Transverse colon (tissue), 4 donors: ENCODE measurements around the gene TWIST2. TPM values are rescaled to one million over a fixed set of nuclear protein-coding genes. Genes with fewer than 3 reads are reported as not detected.

Experiments
- DNase-seq: peaks from one replicate; pipeline ENCODE4 v3.0.0-alpha.2; 2019
- H3K27ac ChIP-seq, 4 donors: fragments of 200-600 bp; sonication (generic); 2 replicates each; pipeline ENCODE4 v1.5.1; 2016 to 2018; ENCODE audit warnings: inconsistent platforms in 4 of 4
- H3K27me3 ChIP-seq: fragments of 200-600 bp; sonication (generic); 2 replicates; pipeline ENCODE4 v1.5.1; 2017; ENCODE audit warnings: inconsistent platforms
- H3K36me3 ChIP-seq, 4 donors: fragments of 200-600 bp; sonication (generic); 2 replicates each; pipeline ENCODE4 v1.5.1; 2017 to 2019; ENCODE audit warnings: inconsistent platforms in 4 of 4
- H3K4me1 ChIP-seq, 4 donors: fragments of 200-600 bp; sonication (generic); 2 replicates each; pipeline ENCODE4 v1.5.1; 2017 to 2020; ENCODE audit warnings: inconsistent platforms in 4 of 4
- H3K4me3 ChIP-seq, 4 donors: fragments of 200-600 bp; sonication (generic); 1 replicate in 1 of 4; 2 replicates in 3 of 4; pipeline versions ENCODE4 v1.5.1 to v1.6.1; 2017 to 2019; ENCODE audit warnings: inconsistent platforms in 4 of 4
- H3K9me3 ChIP-seq, 2 donors: fragments of 200-600 bp; sonication (generic); 2 replicates each; pipeline ENCODE4 v1.5.1; 2017 to 2019; ENCODE audit warnings: inconsistent platforms in 2 of 2
- EP300 ChIP-seq: sonication (generic); formaldehyde crosslinking; IDR thresholded peaks from one replicate; pipeline ENCODE4 v1.6.1; 2017; ENCODE audit warnings: antibody characterized with exemption, low read depth
- POLR2A ChIP-seq: fragments of 450-650 bp; IDR thresholded peaks from one replicate; pipeline ENCODE4 v1.6.1; 2016; ENCODE audit warnings: antibody characterized with exemption, mild to moderate bottlenecking, moderate library complexity
- POLR2AphosphoS5 ChIP-seq, 3 donors: sonication (generic); formaldehyde crosslinking; IDR thresholded peaks; one replicate each; pipeline ENCODE4 v1.6.1; 2016; ENCODE audit warnings: antibody characterized with exemption in 3 of 3
- WGBS, 2 donors: methylation state at CpG; one replicate each; pipeline ENCODE4 v1.1.5; 2018; ENCODE audit warnings: low coverage in 1 of 2; 5-methylcytosine and 5-hydroxymethylcytosine counted together
- in situ Hi-C, 4 donors: fragments of 200-750 bp; cut with MboI; loops; one replicate each; pipeline versions ENCODE4 v1.15.0 to v1.15.1; 2017; ENCODE audit warnings: low sequenced_read_pairs in 3 of 4, low pct_ligation_motif_present in 1 of 4, low pct_unique_long_range_greater_than_20kb in 1 of 4
- intact Hi-C: fragments of 100-400 bp; cut with DNase I; formaldehyde crosslinking; loops from one replicate; pipeline ENCODE4 v1.15.1; 2023; ENCODE audit warnings: low total_unique reads
- total RNA-seq, 4 donors: library from RNA; depleted of rRNA; stranded (reverse); fragments of >200 nt; gene quantifications; one replicate each; pipeline ENCODE4 v1.1.0, GENCODE V29; 2016
- TF ChIP-seq, protein P1 (sequence below), 5 experiments: fragments of 200-600 bp in 3 of 5; fragments of 450-650 bp in 2 of 5; sonication (generic) in 3 of 5; IDR thresholded peaks; 1 replicate in 2 of 5; 2 replicates in 3 of 5; pipeline ENCODE4 v1.5.1; 2016 to 2017; ENCODE audit warnings: antibody characterized with exemption in 5 of 5, inconsistent platforms in 3 of 5, mild to moderate bottlenecking in 2 of 5, moderate library complexity in 1 of 5

Gene TWIST2
- total RNA-seq, 4 donors from 2014 or later = 6.7 to 59.1 (median 16.8) TPM

DNA sequence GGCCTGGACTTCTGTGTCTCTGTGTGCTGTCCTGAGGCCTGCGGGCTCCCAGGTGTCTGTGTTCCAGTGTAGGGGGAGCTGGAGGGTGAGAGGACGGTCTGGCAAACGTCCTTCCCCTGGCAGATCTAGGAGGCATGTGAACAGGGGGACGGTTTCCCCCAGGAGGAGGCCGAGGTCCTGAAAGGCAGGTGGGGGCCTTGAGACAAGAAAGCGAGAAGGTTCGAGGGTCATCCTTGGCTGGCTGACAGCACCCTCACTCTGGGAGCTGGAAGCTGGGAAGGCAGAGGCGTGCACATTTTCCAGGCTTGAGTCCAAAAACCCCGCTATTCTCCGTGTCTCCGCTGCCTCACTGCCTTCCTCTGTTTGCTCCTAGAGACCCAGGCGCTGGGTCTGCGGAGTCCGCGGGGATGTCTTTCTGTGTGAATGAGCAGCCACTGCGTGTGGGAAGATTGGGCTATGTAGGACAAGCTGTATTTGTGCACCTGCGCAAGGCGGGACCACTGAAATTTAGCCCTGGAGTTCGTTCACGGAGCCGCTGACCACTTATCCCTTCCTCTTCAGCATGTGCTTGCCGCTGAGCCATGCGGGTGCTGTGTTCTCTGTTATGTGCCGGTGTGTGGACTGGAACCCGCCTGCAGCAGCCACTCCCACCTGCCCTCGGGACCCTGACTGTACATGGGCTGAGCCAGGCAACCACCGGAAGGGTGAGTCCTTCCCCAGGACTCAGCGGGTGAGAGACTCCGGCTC lies 43.7 kb downstream of the TWIST2 start:
- no peak for TF ChIP-seq POLR2AphosphoS5 (IDR thresholded peaks at IDR 0.05)
- no peak for TF ChIP-seq EP300
- TF ChIP-seq, protein P1, sequence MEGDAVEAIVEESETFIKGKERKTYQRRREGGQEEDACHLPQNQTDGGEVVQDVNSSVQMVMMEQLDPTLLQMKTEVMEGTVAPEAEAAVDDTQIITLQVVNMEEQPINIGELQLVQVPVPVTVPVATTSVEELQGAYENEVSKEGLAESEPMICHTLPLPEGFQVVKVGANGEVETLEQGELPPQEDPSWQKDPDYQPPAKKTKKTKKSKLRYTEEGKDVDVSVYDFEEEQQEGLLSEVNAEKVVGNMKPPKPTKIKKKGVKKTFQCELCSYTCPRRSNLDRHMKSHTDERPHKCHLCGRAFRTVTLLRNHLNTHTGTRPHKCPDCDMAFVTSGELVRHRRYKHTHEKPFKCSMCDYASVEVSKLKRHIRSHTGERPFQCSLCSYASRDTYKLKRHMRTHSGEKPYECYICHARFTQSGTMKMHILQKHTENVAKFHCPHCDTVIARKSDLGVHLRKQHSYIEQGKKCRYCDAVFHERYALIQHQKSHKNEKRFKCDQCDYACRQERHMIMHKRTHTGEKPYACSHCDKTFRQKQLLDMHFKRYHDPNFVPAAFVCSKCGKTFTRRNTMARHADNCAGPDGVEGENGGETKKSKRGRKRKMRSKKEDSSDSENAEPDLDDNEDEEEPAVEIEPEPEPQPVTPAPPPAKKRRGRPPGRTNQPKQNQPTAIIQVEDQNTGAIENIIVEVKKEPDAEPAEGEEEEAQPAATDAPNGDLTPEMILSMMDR (IDR thresholded peaks at IDR 0.05) = no peak
- no peak for TF ChIP-seq POLR2A
- no peak overlapping the region for H3K4me3 ChIP-seq
- H3K9me3 ChIP-seq = no peaks in the 10 kb centered on the region
- H3K36me3 ChIP-seq = no peaks in the 10 kb centered on the region
- WGBS, 2 donors = 85% methylated on average over 28 of the region's 29 CpGs; no CpG with 5 or more reads in 1 of the 2 donors
- intact Hi-C loops (no loop called here), in situ Hi-C loops (no loop called here)
- DNase-seq = no peak
- H3K27me3 ChIP-seq = no peaks in the 10 kb centered on the region
- H3K27ac ChIP-seq = peak overlapping the region in 2 of 4 donors; percentile 19 to 51
- H3K4me1 ChIP-seq = peaks cover 11 to 42% (median 14%) of the 10 kb centered on the region in 4 donors

DNA sequence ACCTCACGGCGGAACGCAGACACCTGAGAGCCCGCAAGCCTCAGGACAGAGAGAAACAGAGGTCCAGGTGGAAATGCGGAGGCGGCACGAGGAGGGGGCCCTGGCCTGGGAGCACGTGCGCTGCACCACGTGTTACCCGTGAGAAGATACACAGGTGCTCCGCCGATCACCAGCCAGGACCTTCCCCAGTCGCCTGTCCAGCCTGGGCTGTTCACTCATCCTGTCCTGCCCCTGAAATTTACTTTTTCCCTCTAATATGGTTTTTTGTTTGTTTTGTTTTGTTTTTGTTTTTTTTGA lies 44.3 kb downstream of the TWIST2 start:
- no peak overlapping the region for H3K4me3 ChIP-seq
- H3K4me1 ChIP-seq = peaks cover 11 to 45% (median 14%) of the 10 kb centered on the region in 4 donors
- H3K27ac ChIP-seq = peak overlapping the region in 2 of 4 donors; percentile 19 to 51
- intact Hi-C loops = no loop called here
- WGBS, 2 donors = 93 to 94% methylated on average over 3 to 13 of the region's 14 CpGs
- no peaks in the 10 kb centered on the region for H3K9me3 ChIP-seq
- H3K27me3 ChIP-seq = no peaks in the 10 kb centered on the region
- DNase-seq = no peak
- in situ Hi-C loops = no loop called here
- TF ChIP-seq, protein P1 (IDR thresholded peaks at IDR 0.05) = no peak
- TF ChIP-seq POLR2A (no peak), EP300 (no peak), POLR2AphosphoS5 (IDR thresholded peaks at IDR 0.05) (no peak)
- H3K36me3 ChIP-seq = no peaks in the 10 kb centered on the region

DNA sequence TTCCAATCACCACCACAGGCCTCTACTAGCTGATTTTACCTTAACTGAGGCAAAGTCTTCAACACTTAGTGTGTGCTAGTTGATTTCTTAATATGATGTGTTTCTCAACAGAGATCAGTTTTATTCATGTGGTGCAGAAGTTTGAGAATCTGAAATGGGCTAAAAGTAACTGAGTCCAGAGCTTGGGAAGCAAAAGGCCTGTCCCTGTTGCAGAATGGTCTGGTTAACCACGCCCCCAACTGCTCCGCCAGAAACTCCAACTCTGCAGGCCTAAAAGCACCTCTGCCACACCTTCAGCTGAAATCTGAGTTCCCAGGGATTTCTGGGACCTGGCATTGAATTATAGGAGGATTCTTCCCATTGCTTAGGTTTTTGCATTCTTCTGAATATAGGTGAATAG lies 44.9 kb downstream of the TWIST2 start:
- 58% methylated on average over 2 of the region's 2 CpGs; no CpG with 5 or more reads in 1 of the 2 donors for WGBS, 2 donors
- no peaks in the 10 kb centered on the region for H3K36me3 ChIP-seq
- intact Hi-C loops = no loop called here

DNA sequence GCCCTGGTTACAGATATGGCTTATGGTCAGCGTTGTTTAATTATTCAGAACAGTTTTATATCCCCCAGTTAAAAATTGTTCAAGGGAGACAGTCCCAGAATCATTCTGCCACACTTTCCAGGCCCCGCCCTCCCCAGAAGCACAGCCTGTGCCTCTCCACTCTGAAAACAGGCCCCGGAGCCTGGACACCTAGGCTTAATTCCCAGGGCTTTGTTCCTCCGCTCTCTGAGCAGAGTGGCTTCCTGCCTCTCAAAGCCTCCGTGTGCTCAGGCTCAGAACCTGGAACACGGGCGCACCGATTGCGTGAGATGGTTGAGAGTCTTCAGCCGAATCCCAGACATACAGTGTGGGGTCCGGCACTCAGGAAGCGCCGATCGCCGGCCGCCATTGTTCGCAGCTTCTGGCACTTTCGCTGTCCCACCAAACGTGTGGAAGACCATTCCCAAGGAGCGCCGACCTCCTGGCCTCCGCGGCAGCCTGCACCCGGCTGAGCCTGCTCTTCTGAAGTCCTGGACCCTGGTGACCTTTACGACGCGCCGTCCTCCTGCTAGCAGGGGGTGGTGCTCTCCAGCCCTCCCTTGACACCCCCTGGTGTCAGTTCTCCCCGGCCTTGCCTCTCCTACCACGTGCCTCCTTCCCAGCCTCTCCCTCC lies 45.6 kb downstream of the TWIST2 start:
- H3K36me3 ChIP-seq = no peaks in the 10 kb centered on the region
- no peak for DNase-seq
- peaks cover 11 to 53% (median 14%) of the 10 kb centered on the region in 4 donors for H3K4me1 ChIP-seq
- WGBS, 2 donors = 40 to 88% methylated on average over 1 to 30 of the region's 30 CpGs
- no peak for TF ChIP-seq POLR2AphosphoS5 (IDR thresholded peaks at IDR 0.05)
- TF ChIP-seq, protein P1 (IDR thresholded peaks at IDR 0.05) = no peak
- TF ChIP-seq POLR2A = no peak
- no peak for TF ChIP-seq EP300
- peak overlapping the region in 3 of 4 donors; percentile 15 to 69 (median 66) for H3K27ac ChIP-seq
- no peaks in the 10 kb centered on the region for H3K9me3 ChIP-seq
- intact Hi-C loops = no loop called here
- no peak overlapping the region for H3K4me3 ChIP-seq
- no peaks in the 10 kb centered on the region for H3K27me3 ChIP-seq
- in situ Hi-C loops = no loop called here

More for the DNA sequence above, 44.9 kb downstream of the TWIST2 start:
- TF ChIP-seq, protein P1 (IDR thresholded peaks at IDR 0.05) = no peak
- TF ChIP-seq POLR2AphosphoS5 (IDR thresholded peaks at IDR 0.05) = no peak
- no peak for TF ChIP-seq EP300
- no peak for TF ChIP-seq POLR2A
- H3K27ac ChIP-seq = peak overlapping the region in 2 of 4 donors; percentile 66 to 69
- H3K27me3 ChIP-seq = no peaks in the 10 kb centered on the region
- DNase-seq = no peak
- no peaks in the 10 kb centered on the region for H3K9me3 ChIP-seq
- H3K4me3 ChIP-seq = no peak overlapping the region
- in situ Hi-C loops = no loop called here
- H3K4me1 ChIP-seq = peaks cover 11 to 52% (median 14%) of the 10 kb centered on the region in 4 donors
